Lower lobe of right lung (tissue), 2 donors: Measurements from ENCODE around the gene ZFP62. TPM values are rescaled to one million over a fixed set of nuclear protein-coding genes. Genes with fewer than 3 reads are reported as not detected.

ENCODE experiments used
- ATAC-seq, 2 donors: fragments of 200-7000 bp; cut with Tn5 transposase; one replicate each; pipeline ENCODE4 v1.9.1; 2020 to 2022; ENCODE audit warnings: mild to moderate bottlenecking in 2 of 2, moderate library complexity in 2 of 2
- DNase-seq: peaks from one replicate; pipeline ENCODE4 v3.0.0-alpha.2; 2020
- H3K27ac ChIP-seq: fragments of 200-600 bp; one replicate; pipeline ENCODE4 v1.8.0; 2022
- H3K27me3 ChIP-seq: fragments of 200-600 bp; one replicate; pipeline ENCODE4 v1.8.0; 2022; ENCODE audit warnings: low read depth
- H3K36me3 ChIP-seq: fragments of 200-600 bp; one replicate; pipeline ENCODE4 v1.8.0; 2022; ENCODE audit warnings: mild to moderate bottlenecking
- H3K4me1 ChIP-seq: fragments of 200-600 bp; one replicate; pipeline ENCODE4 v1.8.0; 2022
- H3K4me3 ChIP-seq: fragments of 200-600 bp; one replicate; pipeline ENCODE4 v1.8.0; 2022; ENCODE audit warnings: mild to moderate bottlenecking
- H3K9me3 ChIP-seq: fragments of 200-600 bp; one replicate; pipeline ENCODE4 v1.8.0; 2022
- CTCF ChIP-seq: fragments of 200-600 bp; IDR thresholded peaks from one replicate; pipeline ENCODE4 v1.8.0; 2022; ENCODE audit warnings: antibody characterized with exemption, mild to moderate bottlenecking
- intact Hi-C: fragments of 100-400 bp; cut with DNase I; formaldehyde crosslinking; loops from one replicate; pipeline ENCODE4 v1.11.0; 2022
- total RNA-seq: library from RNA; stranded (reverse); fragmentation: NEBNext Ultra II Directional; extraction: Animal tissue kit (Norgen Biotek cat#: 25700); gene quantifications from one replicate; pipeline ENCODE4 v1.2.1, GENCODE V29; 2021
- donor health status: DM: no; HTN: yes; CAD: no; lungs with severe emphysema.

Gene ZFP62
- total RNA-seq, 1 donor from 2014 or later: 28.3 TPM

GRCh38 chr5:180860273-180860886 lies 696 bp downstream of the ZFP62 start:
- TF ChIP-seq CTCF: no peak
- H3K27me3 ChIP-seq: no peaks in the 10 kb centered on the region
- peak overlapping the region; percentile 91 for H3K27ac ChIP-seq
- H3K4me1 ChIP-seq: peaks cover 10% of the 10 kb centered on the region
- peak overlapping the region; percentile 96 for H3K4me3 ChIP-seq
- ATAC-seq (peak; percentile 58 to 73), DNase-seq (peak; percentile 53)
- no peaks in the 10 kb centered on the region for H3K9me3 ChIP-seq
- H3K36me3 ChIP-seq: peaks cover 7% of the 10 kb centered on the region
- intact Hi-C loops: no loop called here

GRCh38 chr5:180858586-180858985 lies 2.5 kb downstream of the ZFP62 start:
- Histone ChIP-seq H3K36me3 (peaks cover 7% of the 10 kb centered on the region), H3K27me3 (no peaks in the 10 kb centered on the region), H3K27ac (no peak overlapping the region), H3K4me3 (no peak overlapping the region), H3K4me1 (peaks cover 14% of the 10 kb centered on the region), H3K9me3 (no peaks in the 10 kb centered on the region)
- TF ChIP-seq CTCF: no peak
- intact Hi-C loops: no loop called here
- ATAC-seq (no peak), DNase-seq (no peak)

DNA sequence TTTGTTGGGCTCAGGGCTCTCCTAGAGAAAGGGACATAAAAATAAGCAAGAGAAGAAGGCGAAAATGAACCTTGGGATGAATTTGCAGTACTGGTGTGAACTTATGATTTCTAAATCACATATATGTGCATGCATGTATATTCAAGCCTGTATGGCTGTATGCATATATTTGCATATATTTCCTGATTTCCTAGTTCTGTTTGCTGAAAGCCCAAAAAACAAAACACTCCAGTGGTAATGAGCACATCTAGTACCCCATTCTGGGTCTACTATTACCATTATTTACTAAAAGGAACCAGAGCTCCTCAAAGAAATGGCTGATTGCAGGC lies 7.3 kb downstream of the ZFP62 start:
- Histone ChIP-seq H3K4me1 (peaks cover 12% of the 10 kb centered on the region), H3K36me3 (peaks cover 32% of the 10 kb centered on the region), H3K4me3 (no peak overlapping the region), H3K9me3 (peaks cover 9% of the 10 kb centered on the region), H3K27me3 (no peaks in the 10 kb centered on the region), H3K27ac (no peak overlapping the region)
- ATAC-seq: no peak
- intact Hi-C loops: no loop called here
- no peak for DNase-seq
- TF ChIP-seq CTCF: no peak

GRCh38 chr5:180853121-180853847 lies 7.8 kb downstream of the ZFP62 start:
- intact Hi-C loops: no loop called here
- Histone ChIP-seq H3K4me1 (peaks cover 12% of the 10 kb centered on the region), H3K27me3 (no peaks in the 10 kb centered on the region), H3K4me3 (no peak overlapping the region), H3K9me3 (peaks cover 9% of the 10 kb centered on the region), H3K36me3 (peaks cover 35% of the 10 kb centered on the region), H3K27ac (no peak overlapping the region)
- no peak for TF ChIP-seq CTCF
- no peak for DNase-seq
- no peak for ATAC-seq

- intact Hi-C loops: no loop called here
Measured at GRCh38 chr5:180852495-180852894, 8.6 kb downstream of the ZFP62 start.

More at GRCh38 chr5:180852495-180852894, 8.6 kb downstream of the ZFP62 start:
- no peak for TF ChIP-seq CTCF
- H3K27ac ChIP-seq: no peak overlapping the region
- H3K9me3 ChIP-seq: peaks cover 9% of the 10 kb centered on the region
- peaks cover 35% of the 10 kb centered on the region for H3K36me3 ChIP-seq
- DNase-seq: no peak
- H3K4me3 ChIP-seq: no peak overlapping the region
- no peaks in the 10 kb centered on the region for H3K27me3 ChIP-seq
- H3K4me1 ChIP-seq: peaks cover 12% of the 10 kb centered on the region
- no peak for ATAC-seq
